Activated T-cell treated with anti-CD3 and anti-CD28 coated beads for 4 hours (primary cell): ENCODE data around the gene SLC6A6.

Experiments
- DNase-seq: peaks from one replicate; pipeline ENCODE4 v3.0.0-alpha.2; 2020

SLC6A6 gene

GRCh38 chr3:14472471-14473351 is 70.3 kb downstream of the SLC6A6 start:
- no peak for DNase-seq

- DNase-seq: no peak
These were observed 71.0 kb downstream of the SLC6A6 start for GRCh38 chr3:14473411-14473891.

GRCh38 chr3:14474363-14475081 is 72.1 kb downstream of the SLC6A6 start:
- DNase-seq: no peak

- no peak for DNase-seq
These were observed 73.2 kb downstream of the SLC6A6 start for GRCh38 chr3:14475621-14476020.

GRCh38 chr3:14476583-14477265 is 74.3 kb downstream of the SLC6A6 start:
- DNase-seq: no peak

- no peak for DNase-seq
These were observed 75.0 kb downstream of the SLC6A6 start for GRCh38 chr3:14477311-14477935.

- DNase-seq: no peak
These were observed 76.6 kb downstream of the SLC6A6 start for GRCh38 chr3:14478956-14479550.

GRCh38 chr3:14479591-14479990 is 77.2 kb downstream of the SLC6A6 start:
- DNase-seq: no peak

GRCh38 chr3:14480207-14481017 is 78.0 kb downstream of the SLC6A6 start:
- no peak for DNase-seq

- no peak for DNase-seq
These were observed 78.7 kb downstream of the SLC6A6 start for GRCh38 chr3:14481018-14481645.

- DNase-seq: no peak
These were observed 79.2 kb downstream of the SLC6A6 start for GRCh38 chr3:14481646-14482036.

GRCh38 chr3:14482271-14482721 is 79.9 kb downstream of the SLC6A6 start:
- no peak for DNase-seq

- DNase-seq: no peak
These were observed 80.9 kb downstream of the SLC6A6 start for GRCh38 chr3:14483286-14483685.

GRCh38 chr3:14484741-14485140 is 82.3 kb downstream of the SLC6A6 start:
- DNase-seq: no peak

GRCh38 chr3:14485981-14486380 is 83.6 kb downstream of the SLC6A6 start:
- DNase-seq: no peak

- DNase-seq: no peak
These were observed 84.1 kb downstream of the SLC6A6 start for GRCh38 chr3:14486460-14486859.

- DNase-seq: no peak
These were observed 84.7 kb downstream of the SLC6A6 start for GRCh38 chr3:14487086-14487485.

- no peak for DNase-seq
These were observed 85.4 kb downstream of the SLC6A6 start for GRCh38 chr3:14487821-14488220.

GRCh38 chr3:14488286-14489041 is 86.1 kb downstream of the SLC6A6 start:
- no peak for DNase-seq

- DNase-seq: no peak
These were observed 87.2 kb downstream of the SLC6A6 start for GRCh38 chr3:14489641-14490040.
